Subcutaneous abdominal adipose tissue (tissue), 5 donors: ENCODE measurements around the gene PACC1.
"Not testable (repeated sequence)": the region's sequence is repeated elsewhere in the genome, so short reads cannot be mapped to it uniquely, and the experiment has no call there.

ENCODE experiments used
- H3K27ac ChIP-seq: one replicate; pipeline ENCODE4 v1.7.0; 2013; ENCODE audit warnings: low read depth, mild to moderate bottlenecking, inconsistent platforms, low read length, moderate library complexity
- H3K27me3 ChIP-seq, 5 donors: one replicate each; pipeline ENCODE4 v1.7.0; 2013; ENCODE audit warnings: low read length in 5 of 5, inconsistent platforms in 1 of 5; ENCODE audit not compliant: control insufficient read depth in 5 of 5, insufficient read depth in 4 of 5
- H3K36me3 ChIP-seq, 5 donors: one replicate each; pipeline ENCODE4 v1.7.0; 2013; ENCODE audit warnings: low read length in 5 of 5; ENCODE audit not compliant: control insufficient read depth in 5 of 5, insufficient read depth in 5 of 5
- H3K4me1 ChIP-seq, 5 donors: one replicate each; pipeline ENCODE4 v1.7.0; 2013; ENCODE audit warnings: low read length in 5 of 5, mild to moderate bottlenecking in 3 of 5, moderate library complexity in 1 of 5; ENCODE audit not compliant: control insufficient read depth in 5 of 5, insufficient read depth in 5 of 5
- H3K4me3 ChIP-seq, 5 donors: one replicate each; pipeline ENCODE4 v1.7.0; 2013; ENCODE audit warnings: low read length in 5 of 5, low read depth in 1 of 5
- H3K9ac ChIP-seq, 5 donors: one replicate each; pipeline ENCODE4 v1.7.0; 2013; ENCODE audit warnings: low read length in 5 of 5, mild to moderate bottlenecking in 4 of 5, moderate library complexity in 3 of 5
- H3K9me3 ChIP-seq, 5 donors: one replicate each; pipeline ENCODE4 v1.7.0; 2013; ENCODE audit warnings: low read length in 5 of 5; ENCODE audit not compliant: control insufficient read depth in 5 of 5
- donor health status: healthy.
- donor health status: healthy.
- donor health status: healthy.
- donor health status: healthy.
- donor health status: healthy.

Gene PACC1

DNA sequence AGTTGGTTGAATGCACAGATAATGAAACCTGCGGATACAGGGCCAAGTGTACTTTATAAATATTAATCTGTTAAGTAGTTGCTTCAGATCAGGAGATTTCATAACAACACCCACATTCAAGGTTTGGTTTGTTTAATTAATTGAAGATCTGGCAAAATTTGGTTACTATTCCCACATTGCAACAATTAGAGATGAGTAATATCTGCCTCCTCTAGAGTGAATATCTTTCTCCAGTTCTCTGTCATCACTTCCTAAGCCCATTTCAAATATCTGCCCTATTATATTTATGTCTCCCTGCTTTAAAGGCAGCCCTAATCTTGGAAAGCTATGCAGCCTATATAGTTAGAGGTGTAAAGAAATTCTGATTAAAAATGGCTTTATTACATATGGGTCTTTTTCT is 68.1 kb downstream of the PACC1 start:
- H3K4me1 ChIP-seq: peaks cover 0 to 2% (median 0%) of the 10 kb centered on the region in 5 donors
- peaks cover 26 to 59% (median 37%) of the 10 kb centered on the region in 5 donors for H3K36me3 ChIP-seq
- peak overlapping the region; percentile 50 for H3K27ac ChIP-seq
- H3K9me3 ChIP-seq: no peaks in the 10 kb centered on the region
- no peaks in the 10 kb centered on the region for H3K27me3 ChIP-seq
- no peak overlapping the region for H3K9ac ChIP-seq
- no peak overlapping the region for H3K4me3 ChIP-seq

DNA sequence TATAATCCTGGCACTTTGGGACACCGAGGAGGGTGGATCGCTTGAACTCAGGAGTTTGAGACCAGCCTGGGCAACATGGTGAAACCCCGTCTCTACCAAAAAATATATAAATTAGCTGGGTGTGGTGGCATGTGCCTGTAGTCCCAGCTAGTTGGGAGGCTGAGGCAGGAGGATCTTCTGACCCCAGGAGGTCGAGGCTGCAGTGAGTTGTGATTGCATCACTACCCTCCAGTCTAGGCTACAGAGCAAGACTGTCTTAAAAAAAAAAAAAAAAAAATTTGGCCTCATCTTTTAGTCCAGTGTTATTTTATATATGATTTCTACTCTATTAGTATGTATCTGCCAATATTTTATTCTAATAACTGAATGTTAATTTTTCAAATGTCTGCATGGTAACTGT is 69.8 kb downstream of the PACC1 start:
- Histone ChIP-seq H3K36me3 (peaks cover 22 to 62% (median 37%) of the 10 kb centered on the region in 5 donors), H3K9ac (no peak overlapping the region), H3K4me1 (peaks cover 0 to 9% (median 0%) of the 10 kb centered on the region in 5 donors), H3K4me3 (no peak overlapping the region), H3K9me3 (no peaks in the 10 kb centered on the region), H3K27me3 (no peaks in the 10 kb centered on the region), H3K27ac (no peak overlapping the region)

GRCh38 chr1:212341090-212341489 is 73.6 kb downstream of the PACC1 start:
- Histone ChIP-seq H3K9me3 (no peaks in the 10 kb centered on the region), H3K36me3 (peaks cover 11 to 36% (median 23%) of the 10 kb centered on the region in 5 donors), H3K4me3 (no peak overlapping the region), H3K4me1 (peaks cover 0 to 9% (median 0%) of the 10 kb centered on the region in 5 donors), H3K27ac (no peak overlapping the region), H3K9ac (peak overlapping the region in 1 of 5 donors; percentile 56), H3K27me3 (no peaks in the 10 kb centered on the region)

DNA sequence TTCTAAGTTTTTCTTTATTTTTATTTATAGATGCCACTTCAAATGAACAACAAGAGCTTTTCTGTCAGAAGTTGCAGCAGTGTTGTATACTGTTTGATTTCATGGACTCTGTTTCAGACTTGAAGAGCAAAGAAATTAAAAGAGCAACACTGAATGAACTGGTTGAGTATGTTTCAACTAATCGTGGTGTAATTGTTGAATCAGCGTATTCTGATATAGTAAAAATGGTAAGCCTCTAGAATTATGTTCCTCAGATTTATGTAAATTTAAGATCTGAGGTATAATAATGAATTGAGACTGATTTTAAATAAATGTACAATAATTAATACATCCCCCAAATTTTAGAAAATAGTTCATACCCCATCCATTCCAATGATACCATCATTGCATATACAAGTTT is 85.6 kb downstream of the PACC1 start:
- no peaks in the 10 kb centered on the region for H3K27me3 ChIP-seq
- H3K9ac ChIP-seq: no peak overlapping the region
- H3K36me3 ChIP-seq: peaks cover 8 to 20% (median 11%) of the 10 kb centered on the region in 5 donors
- H3K9me3 ChIP-seq: no peaks in the 10 kb centered on the region
- H3K4me1 ChIP-seq: peaks cover 0 to 9% (median 6%) of the 10 kb centered on the region in 5 donors
- no peak overlapping the region for H3K4me3 ChIP-seq
- no peak overlapping the region for H3K27ac ChIP-seq

DNA sequence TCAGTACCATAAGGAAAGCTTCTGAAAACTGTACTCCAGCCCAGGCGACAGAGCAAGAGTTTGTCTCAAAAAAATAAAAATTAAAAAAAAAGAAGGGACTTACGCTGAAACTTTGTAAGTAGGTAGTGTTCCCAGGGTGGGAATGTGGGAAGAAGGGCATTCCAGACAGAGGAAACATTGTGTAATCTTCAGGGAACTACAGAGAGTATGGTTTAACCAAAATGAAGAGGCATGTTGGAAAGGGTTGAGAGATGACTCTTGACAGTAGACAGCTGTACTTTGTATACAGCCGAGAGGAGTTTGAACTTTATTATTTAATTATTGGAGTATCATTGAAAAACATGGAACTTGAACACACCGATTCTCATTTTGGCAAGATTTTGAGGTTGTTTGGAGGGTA is 86.4 kb downstream of the PACC1 start:
- Histone ChIP-seq H3K4me3 (no peak overlapping the region), H3K36me3 (peaks cover 3 to 11% (median 3%) of the 10 kb centered on the region in 5 donors), H3K27ac (peak overlapping the region; percentile 40), H3K27me3 (no peaks in the 10 kb centered on the region), H3K4me1 (peaks cover 0 to 9% (median 6%) of the 10 kb centered on the region in 5 donors), H3K9ac (no peak overlapping the region), H3K9me3 (no peaks in the 10 kb centered on the region)

DNA sequence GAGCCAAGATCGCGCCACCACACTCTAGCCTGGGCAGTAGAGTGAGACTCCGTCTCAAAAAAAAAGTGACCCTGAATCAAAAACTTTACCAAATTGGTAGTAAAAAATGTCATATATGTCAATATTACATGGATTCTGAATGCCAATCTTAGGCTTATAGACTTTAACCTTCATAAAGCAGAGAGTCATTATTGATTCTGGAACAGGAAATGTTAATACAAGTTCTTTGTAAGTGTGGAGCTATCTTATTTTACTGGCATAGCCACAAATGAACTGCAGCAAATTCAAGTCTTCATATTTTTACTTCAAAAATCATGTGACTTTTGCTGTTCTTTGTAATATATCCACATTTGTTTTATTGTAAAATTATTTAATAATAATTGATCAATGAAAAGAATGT is 88.1 kb downstream of the PACC1 start:
- Histone ChIP-seq H3K9me3 (no peaks in the 10 kb centered on the region), H3K4me3 (no peak overlapping the region), H3K27me3 (no peaks in the 10 kb centered on the region), H3K36me3 (peaks cover 2 to 3% (median 3%) of the 10 kb centered on the region in 5 donors), H3K9ac (no peak overlapping the region), H3K4me1 (peaks cover 0 to 12% (median 6%) of the 10 kb centered on the region in 5 donors), H3K27ac (no peak overlapping the region)

DNA sequence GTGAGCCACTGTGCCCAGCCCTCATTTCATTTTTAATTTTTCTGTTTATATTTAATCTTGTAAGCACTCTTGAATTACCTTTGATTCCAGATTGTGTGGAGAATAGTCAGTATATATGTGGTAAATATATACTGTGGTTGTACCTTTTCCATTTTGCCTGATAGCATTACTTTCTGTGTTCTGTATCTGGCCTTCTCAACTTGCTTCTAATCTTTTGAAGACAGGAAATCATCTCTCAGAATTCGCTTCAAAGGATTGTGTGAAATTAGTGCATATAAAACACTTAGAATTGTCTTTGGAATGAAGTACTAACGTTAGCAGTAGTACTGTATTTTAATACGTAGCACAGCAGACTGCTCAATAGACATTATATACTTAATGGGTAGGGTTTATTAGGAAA is 91.6 kb downstream of the PACC1 start:
- Histone ChIP-seq H3K4me3 (no peak overlapping the region), H3K9me3 (no peaks in the 10 kb centered on the region), H3K27ac (peak overlapping the region; percentile 18), H3K4me1 (peaks cover 0 to 20% (median 8%) of the 10 kb centered on the region in 5 donors), H3K36me3 (no peaks in the 10 kb centered on the region), H3K9ac (no peak overlapping the region), H3K27me3 (no peaks in the 10 kb centered on the region)

DNA sequence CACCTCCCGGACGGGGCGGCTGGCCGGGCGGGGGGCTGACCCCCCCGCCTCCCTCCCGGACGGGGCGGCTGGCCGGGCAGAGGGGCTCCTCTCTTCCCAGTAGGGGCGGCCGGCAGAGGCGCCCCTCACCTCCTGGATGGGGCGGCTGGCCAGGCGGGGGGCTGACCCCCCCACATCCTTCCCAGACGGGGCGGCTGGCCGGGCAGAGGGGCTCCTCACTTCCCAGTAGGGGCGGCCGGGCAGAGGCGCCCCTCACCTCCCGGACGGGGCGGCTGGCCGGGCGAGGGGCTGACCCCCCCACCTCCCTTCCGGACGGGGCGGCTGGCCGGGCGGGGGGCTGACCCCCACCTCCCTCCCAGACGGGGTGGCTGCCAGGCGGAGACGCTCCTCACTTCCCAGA is 93.7 kb downstream of the PACC1 start:
- H3K36me3 ChIP-seq, H3K27me3 ChIP-seq, H3K9me3 ChIP-seq, H3K27ac ChIP-seq, H3K9ac ChIP-seq, H3K4me3 ChIP-seq: not testable (repeated sequence)
- H3K4me1 ChIP-seq: peaks cover 0 to 32% (median 10%) of the 10 kb centered on the region in 5 donors

DNA sequence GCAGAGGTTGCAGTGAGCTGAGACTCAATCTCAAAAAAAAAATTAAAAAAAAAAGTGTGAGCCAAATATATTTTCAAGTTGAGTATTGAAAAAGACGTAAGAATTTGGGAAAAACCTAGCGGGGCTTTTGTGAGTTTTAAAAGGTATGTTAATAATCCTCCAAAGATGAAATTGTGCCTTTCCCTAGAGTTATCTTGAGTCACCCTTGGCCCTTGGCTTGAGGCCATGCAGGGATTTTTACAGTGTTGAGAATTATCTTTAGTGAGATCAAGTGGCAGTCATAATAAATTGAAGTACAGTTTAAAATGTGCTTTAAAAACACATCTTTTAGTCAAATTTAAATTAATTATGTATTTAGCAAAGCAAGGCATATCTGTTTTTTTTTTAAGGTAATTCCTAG is 96.8 kb downstream of the PACC1 start:
- Histone ChIP-seq H3K9ac (no peak overlapping the region), H3K4me1 (peaks cover 0 to 26% (median 12%) of the 10 kb centered on the region in 5 donors)

GRCh38 chr1:212315907-212316306 is 98.8 kb downstream of the PACC1 start:
- Histone ChIP-seq H3K4me1 (peaks cover 0 to 26% (median 14%) of the 10 kb centered on the region in 5 donors), H3K36me3 (no peaks in the 10 kb centered on the region), H3K4me3 (no peak overlapping the region), H3K9ac (peak overlapping the region in 1 of 5 donors; percentile 4), H3K9me3 (no peaks in the 10 kb centered on the region), H3K27me3 (no peaks in the 10 kb centered on the region), H3K27ac (peak overlapping the region; percentile 27)

More for the DNA sequence above, 96.8 kb downstream of the PACC1 start:
- Histone ChIP-seq H3K4me3 (no peak overlapping the region), H3K27ac (no peak overlapping the region), H3K27me3 (no peaks in the 10 kb centered on the region), H3K36me3 (no peaks in the 10 kb centered on the region), H3K9me3 (no peaks in the 10 kb centered on the region)
